ENCODE measurements around the gene CTNNA1. TPM values are rescaled to one million over a fixed set of nuclear protein-coding genes. Genes with fewer than 3 reads are reported as not detected.

CTNNA1 gene
- total and polyA plus RNA-seq, 9 of the 15 experiments (the other 6 are each of a cell fraction or from before 2014, with no cell fraction given), result 29.6 to 117 (median 89.1) TPM

DNA sequence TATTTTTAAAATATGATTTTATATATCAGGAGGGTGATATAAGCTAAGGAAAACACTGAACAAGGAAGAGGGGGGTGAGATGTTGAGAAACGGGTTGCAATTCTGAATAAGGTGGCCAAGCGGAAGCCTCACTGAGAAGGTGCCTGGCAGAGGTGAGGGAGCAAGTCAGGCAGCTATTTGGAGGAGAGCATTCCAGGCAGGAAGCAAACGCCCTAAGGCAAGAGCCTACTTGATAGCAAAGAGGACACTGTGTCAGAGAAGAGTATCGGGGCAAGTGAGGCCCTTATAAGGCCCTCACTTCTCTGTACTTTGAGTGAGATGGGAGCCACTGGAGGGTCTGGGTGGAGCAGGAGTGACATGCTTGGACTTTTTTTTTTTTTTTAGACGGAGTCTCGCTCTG is 8.0 kb upstream of the CTNNA1 start:
- Histone ChIP-seq H3K9ac (ENCODE audit: insufficient read depth in 1 of 2, low read depth in 2 of 2, low read length in 2 of 2) (no peak overlapping the region), H3K4me3 (no peak overlapping the region), H3K9me1 (ENCODE audit: control insufficient read depth, insufficient read depth, low read length) (no peaks in the 10 kb centered on the region), H3K27ac (ENCODE audit: extremely low read depth, low read depth, low read length) (no peak overlapping the region), H3K9me3 (replicated peaks; ENCODE audit: control insufficient read depth, insufficient read depth, low read depth, low read length) (no peaks in the 10 kb centered on the region), H3K4me1 (replicated peaks in 1 of 2; ENCODE audit: control insufficient read depth in 2 of 2, insufficient read depth in 2 of 2, low read length in 2 of 2) (peaks cover 0 to 7% of the 10 kb centered on the region in 2 experiments; a peak in 3 of 5 replicates), H3K79me2 (ENCODE audit: control insufficient read depth, insufficient read depth, low read length) (no peaks in the 10 kb centered on the region), H3K4me2 (ENCODE audit: insufficient read depth, low read length) (no peak overlapping the region), H4K20me1 (replicated peaks; ENCODE audit: control insufficient read depth, insufficient read depth, low read length) (no peaks in the 10 kb centered on the region), H3K36me3 (ENCODE audit: control insufficient read depth, insufficient read depth, low read length) (no peaks in the 10 kb centered on the region), H3K27me3 (ENCODE audit: control insufficient read depth in 2 of 2, insufficient read depth in 2 of 2, low read length in 2 of 2) (no peaks in the 10 kb centered on the region), H2AFZ (ENCODE audit: low read depth, low read length) (no peak overlapping the region)
- no TSS peak for BruUV-seq (replicated peaks)
- ChIA-PET CTCF (ENCODE audit: low intra/inter-chr PET ratio) (no interaction called here), POLR2A (no interaction called here)
- no peak for DNase-seq (ENCODE audit: extremely low read depth in 1 of 4, low spot score in 3 of 4)
- no peak for ATAC-seq
- WGBS (ENCODE audit: insufficient coverage, low coverage, missing lambda C conversion rate), result 54% methylated on average over 4 of the region's 6 CpGs
- intact Hi-C loops (cut with micrococcal nuclease) (no loop called here), in situ Hi-C loops (cut with MboI) (no loop called here)
- no peak for FAIRE-seq
- TF ChIP-seq, protein P1, sequence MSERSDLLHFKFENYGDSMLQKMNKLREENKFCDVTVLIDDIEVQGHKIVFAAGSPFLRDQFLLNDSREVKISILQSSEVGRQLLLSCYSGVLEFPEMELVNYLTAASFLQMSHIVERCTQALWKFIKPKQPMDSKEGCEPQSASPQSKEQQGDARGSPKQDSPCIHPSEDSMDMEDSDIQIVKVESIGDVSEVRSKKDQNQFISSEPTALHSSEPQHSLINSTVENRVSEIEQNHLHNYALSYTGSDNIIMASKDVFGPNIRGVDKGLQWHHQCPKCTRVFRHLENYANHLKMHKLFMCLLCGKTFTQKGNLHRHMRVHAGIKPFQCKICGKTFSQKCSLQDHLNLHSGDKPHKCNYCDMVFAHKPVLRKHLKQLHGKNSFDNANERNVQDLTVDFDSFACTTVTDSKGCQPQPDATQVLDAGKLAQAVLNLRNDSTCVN (CRISPR knock-in tag; IDR thresholded peaks at IDR 0.05), result no peak
- TF ChIP-seq MBD2 (IDR thresholded peaks at IDR 0.05; ENCODE audit: borderline replicate concordance, low read depth), result no peak
- TF ChIP-seq, protein P2, sequence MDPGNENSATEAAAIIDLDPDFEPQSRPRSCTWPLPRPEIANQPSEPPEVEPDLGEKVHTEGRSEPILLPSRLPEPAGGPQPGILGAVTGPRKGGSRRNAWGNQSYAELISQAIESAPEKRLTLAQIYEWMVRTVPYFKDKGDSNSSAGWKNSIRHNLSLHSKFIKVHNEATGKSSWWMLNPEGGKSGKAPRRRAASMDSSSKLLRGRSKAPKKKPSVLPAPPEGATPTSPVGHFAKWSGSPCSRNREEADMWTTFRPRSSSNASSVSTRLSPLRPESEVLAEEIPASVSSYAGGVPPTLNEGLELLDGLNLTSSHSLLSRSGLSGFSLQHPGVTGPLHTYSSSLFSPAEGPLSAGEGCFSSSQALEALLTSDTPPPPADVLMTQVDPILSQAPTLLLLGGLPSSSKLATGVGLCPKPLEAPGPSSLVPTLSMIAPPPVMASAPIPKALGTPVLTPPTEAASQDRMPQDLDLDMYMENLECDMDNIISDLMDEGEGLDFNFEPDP (CRISPR knock-in tag; IDR thresholded peaks at IDR 0.05), result no peak
- TF ChIP-seq, protein P3, sequence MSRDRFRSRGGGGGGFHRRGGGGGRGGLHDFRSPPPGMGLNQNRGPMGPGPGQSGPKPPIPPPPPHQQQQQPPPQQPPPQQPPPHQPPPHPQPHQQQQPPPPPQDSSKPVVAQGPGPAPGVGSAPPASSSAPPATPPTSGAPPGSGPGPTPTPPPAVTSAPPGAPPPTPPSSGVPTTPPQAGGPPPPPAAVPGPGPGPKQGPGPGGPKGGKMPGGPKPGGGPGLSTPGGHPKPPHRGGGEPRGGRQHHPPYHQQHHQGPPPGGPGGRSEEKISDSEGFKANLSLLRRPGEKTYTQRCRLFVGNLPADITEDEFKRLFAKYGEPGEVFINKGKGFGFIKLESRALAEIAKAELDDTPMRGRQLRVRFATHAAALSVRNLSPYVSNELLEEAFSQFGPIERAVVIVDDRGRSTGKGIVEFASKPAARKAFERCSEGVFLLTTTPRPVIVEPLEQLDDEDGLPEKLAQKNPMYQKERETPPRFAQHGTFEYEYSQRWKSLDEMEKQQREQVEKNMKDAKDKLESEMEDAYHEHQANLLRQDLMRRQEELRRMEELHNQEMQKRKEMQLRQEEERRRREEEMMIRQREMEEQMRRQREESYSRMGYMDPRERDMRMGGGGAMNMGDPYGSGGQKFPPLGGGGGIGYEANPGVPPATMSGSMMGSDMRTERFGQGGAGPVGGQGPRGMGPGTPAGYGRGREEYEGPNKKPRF (IDR thresholded peaks at IDR 0.05; ENCODE audit: low read depth, low read length), result no peak
- TF ChIP-seq EHMT2 (IDR thresholded peaks at IDR 0.05), result no peak
- no peak for TF ChIP-seq NR4A1 (CRISPR knock-in tag; IDR thresholded peaks at IDR 0.05)
- no peak for TF ChIP-seq NR4A1 (tag; IDR thresholded peaks at IDR 0.05)
- no peak for TF ChIP-seq CLOCK (CRISPR knock-in tag; IDR thresholded peaks at IDR 0.05; ENCODE audit: borderline replicate concordance)
- TF ChIP-seq, protein P4, sequence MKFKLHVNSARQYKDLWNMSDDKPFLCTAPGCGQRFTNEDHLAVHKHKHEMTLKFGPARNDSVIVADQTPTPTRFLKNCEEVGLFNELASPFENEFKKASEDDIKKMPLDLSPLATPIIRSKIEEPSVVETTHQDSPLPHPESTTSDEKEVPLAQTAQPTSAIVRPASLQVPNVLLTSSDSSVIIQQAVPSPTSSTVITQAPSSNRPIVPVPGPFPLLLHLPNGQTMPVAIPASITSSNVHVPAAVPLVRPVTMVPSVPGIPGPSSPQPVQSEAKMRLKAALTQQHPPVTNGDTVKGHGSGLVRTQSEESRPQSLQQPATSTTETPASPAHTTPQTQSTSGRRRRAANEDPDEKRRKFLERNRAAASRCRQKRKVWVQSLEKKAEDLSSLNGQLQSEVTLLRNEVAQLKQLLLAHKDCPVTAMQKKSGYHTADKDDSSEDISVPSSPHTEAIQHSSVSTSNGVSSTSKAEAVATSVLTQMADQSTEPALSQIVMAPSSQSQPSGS (CRISPR knock-in tag; IDR thresholded peaks at IDR 0.05), result no peak
- no peak for TF ChIP-seq ADNP (tag; IDR thresholded peaks at IDR 0.05)
- TF ChIP-seq ZNF830 (CRISPR knock-in tag; IDR thresholded peaks at IDR 0.05), result no peak
- no peak for TF ChIP-seq POLR2AphosphoS2 (IDR thresholded peaks at IDR 0.05; ENCODE audit: low read length)

Data from K562 (cell line).